Gastroesophageal sphincter (tissue), 3 donors: ENCODE results near the gene ZNF507.

Source experiments
- EP300 ChIP-seq: sonication (generic); formaldehyde crosslinking; IDR thresholded peaks from one replicate; pipeline ENCODE4 v1.6.1; 2017; ENCODE audit warnings: antibody characterized with exemption, mild to moderate bottlenecking
- POLR2A ChIP-seq, 2 donors: fragments of 450-650 bp; IDR thresholded peaks; one replicate each; pipeline ENCODE4 v1.6.1; 2017; ENCODE audit warnings: antibody characterized with exemption in 2 of 2, mild to moderate bottlenecking in 2 of 2, moderate library complexity in 1 of 2
- POLR2AphosphoS5 ChIP-seq: sonication (generic); formaldehyde crosslinking; IDR thresholded peaks from one replicate; pipeline ENCODE4 v1.6.1; 2017; ENCODE audit warnings: antibody characterized with exemption
- TF ChIP-seq, protein P1 (sequence below), 4 experiments: fragments of 200-600 bp in 2 of 4; fragments of 450-650 bp in 2 of 4; sonication (generic) in 1 of 4; IDR thresholded peaks; one replicate each; pipeline ENCODE4 v1.5.1; 2017 to 2019; ENCODE audit warnings: antibody characterized with exemption in 4 of 4, mild to moderate bottlenecking in 2 of 4, moderate library complexity in 2 of 4

DNA sequence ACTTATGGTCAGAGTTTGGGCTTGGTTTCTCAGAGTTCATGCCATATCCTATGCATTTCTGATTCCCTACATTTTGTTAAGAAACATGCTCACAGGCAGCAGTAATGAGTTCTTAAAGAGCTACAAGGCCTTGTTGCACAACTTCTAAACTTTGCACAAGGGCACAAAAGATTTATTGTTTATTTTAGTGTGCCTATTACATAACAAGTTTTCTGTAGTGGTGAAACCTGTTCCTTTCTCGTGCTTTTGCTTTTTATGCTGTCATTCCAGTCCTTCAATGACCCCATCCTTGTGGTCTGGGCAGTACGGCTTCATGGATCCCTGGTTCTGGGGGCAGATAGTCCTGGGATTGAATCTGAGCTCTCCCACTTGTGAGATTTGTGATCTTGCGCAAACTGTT is 17.8 kb downstream of the ZNF507 start:
- TF ChIP-seq, protein P1, sequence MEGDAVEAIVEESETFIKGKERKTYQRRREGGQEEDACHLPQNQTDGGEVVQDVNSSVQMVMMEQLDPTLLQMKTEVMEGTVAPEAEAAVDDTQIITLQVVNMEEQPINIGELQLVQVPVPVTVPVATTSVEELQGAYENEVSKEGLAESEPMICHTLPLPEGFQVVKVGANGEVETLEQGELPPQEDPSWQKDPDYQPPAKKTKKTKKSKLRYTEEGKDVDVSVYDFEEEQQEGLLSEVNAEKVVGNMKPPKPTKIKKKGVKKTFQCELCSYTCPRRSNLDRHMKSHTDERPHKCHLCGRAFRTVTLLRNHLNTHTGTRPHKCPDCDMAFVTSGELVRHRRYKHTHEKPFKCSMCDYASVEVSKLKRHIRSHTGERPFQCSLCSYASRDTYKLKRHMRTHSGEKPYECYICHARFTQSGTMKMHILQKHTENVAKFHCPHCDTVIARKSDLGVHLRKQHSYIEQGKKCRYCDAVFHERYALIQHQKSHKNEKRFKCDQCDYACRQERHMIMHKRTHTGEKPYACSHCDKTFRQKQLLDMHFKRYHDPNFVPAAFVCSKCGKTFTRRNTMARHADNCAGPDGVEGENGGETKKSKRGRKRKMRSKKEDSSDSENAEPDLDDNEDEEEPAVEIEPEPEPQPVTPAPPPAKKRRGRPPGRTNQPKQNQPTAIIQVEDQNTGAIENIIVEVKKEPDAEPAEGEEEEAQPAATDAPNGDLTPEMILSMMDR (IDR thresholded peaks at IDR 0.05): no peak
- TF ChIP-seq POLR2AphosphoS5 (peak; percentile 54), POLR2A (IDR thresholded peaks at IDR 0.05) (no peak), EP300 (no peak)
